IgD-negative memory B cell (primary cell): ENCODE data around the gene MYH8. TPM values are rescaled to one million over a fixed set of nuclear protein-coding genes. Genes with fewer than 3 reads are reported as not detected.
A peak's percentile ranks its signal among the peaks of the same experiment; 100 is the strongest.

Experiments used
- H3K27ac Mint-ChIP-seq, 3 donors: one replicate each; pipeline ENCODE4 v1.8.0; 2020 to 2022; ENCODE audit warnings: mild to moderate bottlenecking in 3 of 3, mixed read lengths in 3 of 3, moderate library complexity in 1 of 3
- H3K27me3 Mint-ChIP-seq: one replicate; pipeline ENCODE4 v1.8.0; 2021; ENCODE audit warnings: mixed read lengths
- H3K36me3 Mint-ChIP-seq: one replicate; pipeline ENCODE4 v1.8.0; 2020; ENCODE audit warnings: mild to moderate bottlenecking, mixed read lengths
- H3K4me1 Mint-ChIP-seq, 3 donors: one replicate each; pipeline ENCODE4 v1.8.0; 2020 to 2022; ENCODE audit warnings: mixed read lengths in 3 of 3, mild to moderate bottlenecking in 1 of 3
- H3K4me3 Mint-ChIP-seq, 4 donors: one replicate each; pipeline ENCODE4 v1.8.0; 2020 to 2022; ENCODE audit warnings: mild to moderate bottlenecking in 4 of 4, mixed read lengths in 4 of 4, moderate library complexity in 3 of 4
- H3K9me3 Mint-ChIP-seq, 3 donors: one replicate each; pipeline ENCODE4 v1.8.0; 2020 to 2021; ENCODE audit warnings: mixed read lengths in 3 of 3, mild to moderate bottlenecking in 1 of 3
- polyA plus RNA-seq: library from polyadenylated mRNA; unstranded; fragments of 300-500 nt; fragmentation: Illumina TruSeq; gene quantifications from one replicate; pipeline ENCODE4 v1.2.3, GENCODE V29; 2021

MYH8 gene
- polyA plus RNA-seq, 1 donor from 2014 or later: not detected

DNA sequence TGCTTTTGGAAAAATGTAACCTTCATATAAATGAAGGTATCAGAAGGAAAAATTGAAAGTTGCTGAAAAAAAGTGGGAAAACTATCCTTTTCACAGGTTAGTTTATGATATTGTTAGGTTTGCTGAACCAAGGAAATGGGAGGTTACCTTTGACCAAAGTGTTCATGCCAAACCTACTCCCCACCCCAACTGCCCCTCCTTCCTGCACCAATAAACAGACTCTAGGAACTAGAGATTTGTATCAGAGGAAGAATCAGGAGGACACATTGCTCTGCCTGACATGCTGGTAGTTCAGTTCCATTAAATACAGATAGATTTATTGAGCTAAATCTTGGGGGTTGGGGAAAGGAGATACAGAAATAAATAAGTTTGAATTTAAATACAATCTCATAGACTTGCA is 18.2 kb downstream of the MYH8 start:
- peaks cover 3% of the 10 kb centered on the region for H3K36me3 Mint-ChIP-seq
- no peak overlapping the region for H3K4me3 Mint-ChIP-seq
- H3K27me3 Mint-ChIP-seq: peaks cover 3% of the 10 kb centered on the region
- no peak overlapping the region for H3K27ac Mint-ChIP-seq
- no peaks in the 10 kb centered on the region for H3K4me1 Mint-ChIP-seq
- no peaks in the 10 kb centered on the region for H3K9me3 Mint-ChIP-seq

GRCh38 chr17:10398352-10398751 is 23.4 kb downstream of the MYH8 start:
- Mint-ChIP-seq H3K27ac (no peak overlapping the region), H3K4me3 (peak overlapping the region in 1 of 4 donors; percentile 26), H3K36me3 (peaks cover 1% of the 10 kb centered on the region), H3K27me3 (peaks cover 1% of the 10 kb centered on the region), H3K9me3 (no peaks in the 10 kb centered on the region), H3K4me1 (no peaks in the 10 kb centered on the region)

- H3K4me3 Mint-ChIP-seq: no peak overlapping the region
- H3K27ac Mint-ChIP-seq: no peak overlapping the region
Measured at GRCh38 chr17:10396524-10397163, 25.1 kb downstream of the MYH8 start.

GRCh38 chr17:10394201-10394887 is 27.4 kb downstream of the MYH8 start:
- Mint-ChIP-seq H3K9me3 (no peaks in the 10 kb centered on the region), H3K4me3 (no peak overlapping the region), H3K27me3 (peaks cover 7% of the 10 kb centered on the region), H3K27ac (no peak overlapping the region), H3K36me3 (no peaks in the 10 kb centered on the region), H3K4me1 (no peaks in the 10 kb centered on the region)

More at GRCh38 chr17:10396524-10397163, 25.1 kb downstream of the MYH8 start:
- Mint-ChIP-seq H3K4me1 (no peaks in the 10 kb centered on the region), H3K27me3 (peaks cover 6% of the 10 kb centered on the region), H3K36me3 (no peaks in the 10 kb centered on the region), H3K9me3 (no peaks in the 10 kb centered on the region)

DNA sequence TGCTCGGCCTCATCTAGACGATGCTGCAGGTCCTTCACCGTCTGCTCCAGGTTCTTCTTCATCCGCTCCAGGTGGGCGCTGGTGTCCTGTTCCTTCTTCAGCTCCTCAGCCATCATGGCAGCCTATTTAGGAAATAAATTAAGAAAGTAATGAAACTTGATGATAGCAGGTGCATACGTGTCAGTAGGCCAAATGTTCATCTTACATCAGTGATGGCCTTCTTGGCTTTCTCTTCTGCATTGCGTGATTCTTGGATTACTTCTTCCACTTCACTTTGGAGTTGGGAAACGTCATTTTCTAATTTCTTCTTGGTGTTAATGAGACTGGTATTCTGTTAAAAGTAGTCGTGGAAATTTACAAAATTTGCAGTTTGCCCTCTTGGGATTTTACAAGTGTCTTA is 28.9 kb downstream of the MYH8 start:
- no peak overlapping the region for H3K27ac Mint-ChIP-seq
- H3K36me3 Mint-ChIP-seq: no peaks in the 10 kb centered on the region
- H3K4me3 Mint-ChIP-seq: no peak overlapping the region
- peaks cover 6% of the 10 kb centered on the region for H3K27me3 Mint-ChIP-seq
- H3K9me3 Mint-ChIP-seq: peaks cover 0 to 4% (median 2%) of the 10 kb centered on the region in 3 donors
- H3K4me1 Mint-ChIP-seq: peaks cover 0 to 3% (median 0%) of the 10 kb centered on the region in 3 donors

DNA sequence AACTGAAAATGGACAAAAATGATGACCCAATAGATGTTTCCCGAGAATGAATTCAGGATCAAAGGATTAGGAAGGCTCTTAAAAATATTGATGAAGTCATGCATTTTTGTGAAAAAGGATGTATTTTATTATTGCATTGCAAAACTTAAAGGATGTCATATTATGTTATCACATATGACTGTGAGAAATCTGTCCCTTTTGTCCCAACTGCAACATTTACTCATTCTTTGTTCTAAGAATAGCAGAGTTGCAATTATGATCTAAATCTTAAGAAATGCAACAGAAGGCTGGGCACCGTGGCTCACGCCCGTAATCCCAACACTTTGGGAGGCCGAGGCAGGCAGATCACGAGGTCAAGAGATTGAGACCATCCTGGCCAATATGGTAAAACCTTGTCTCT is 35.9 kb downstream of the MYH8 start:
- Mint-ChIP-seq H3K36me3 (no peaks in the 10 kb centered on the region), H3K4me3 (no peak overlapping the region), H3K9me3 (peaks cover 2 to 4% (median 4%) of the 10 kb centered on the region in 3 donors)

GRCh38 chr17:10384175-10384574 is 37.6 kb downstream of the MYH8 start:
- no peaks in the 10 kb centered on the region for H3K36me3 Mint-ChIP-seq
- peaks cover 0 to 2% (median 0%) of the 10 kb centered on the region in 3 donors for H3K4me1 Mint-ChIP-seq
- no peak overlapping the region for H3K4me3 Mint-ChIP-seq
- no peaks in the 10 kb centered on the region for H3K27me3 Mint-ChIP-seq
- no peak overlapping the region for H3K27ac Mint-ChIP-seq
- H3K9me3 Mint-ChIP-seq: peaks cover under 1 to 4% (median 3%) of the 10 kb centered on the region in 3 donors

More for the DNA sequence above, 35.9 kb downstream of the MYH8 start:
- Mint-ChIP-seq H3K27me3 (peaks cover 1% of the 10 kb centered on the region), H3K27ac (peak overlapping the region in 1 of 3 donors; percentile 46), H3K4me1 (peaks cover 0 to 3% (median 0%) of the 10 kb centered on the region in 3 donors)

GRCh38 chr17:10380631-10381408 is 40.9 kb downstream of the MYH8 start:
- Mint-ChIP-seq H3K4me1 (no peaks in the 10 kb centered on the region), H3K36me3 (no peaks in the 10 kb centered on the region), H3K9me3 (no peaks in the 10 kb centered on the region), H3K4me3 (no peak overlapping the region), H3K27ac (no peak overlapping the region), H3K27me3 (peaks cover under 1% of the 10 kb centered on the region)

GRCh38 chr17:10372906-10373305 is 48.8 kb downstream of the MYH8 start, which contains the start of gene MYH13:
TSS of gene MYH13 (minus strand) at chr17:10373006. CDS start at chr17:10364530, 8,476 bp downstream.
- Mint-ChIP-seq H3K27ac (no peak within 1 kb of the TSS), H3K9me3 (no peaks in the 10 kb centered on the region), H3K4me1 (no peaks in the 10 kb centered on the region)

DNA sequence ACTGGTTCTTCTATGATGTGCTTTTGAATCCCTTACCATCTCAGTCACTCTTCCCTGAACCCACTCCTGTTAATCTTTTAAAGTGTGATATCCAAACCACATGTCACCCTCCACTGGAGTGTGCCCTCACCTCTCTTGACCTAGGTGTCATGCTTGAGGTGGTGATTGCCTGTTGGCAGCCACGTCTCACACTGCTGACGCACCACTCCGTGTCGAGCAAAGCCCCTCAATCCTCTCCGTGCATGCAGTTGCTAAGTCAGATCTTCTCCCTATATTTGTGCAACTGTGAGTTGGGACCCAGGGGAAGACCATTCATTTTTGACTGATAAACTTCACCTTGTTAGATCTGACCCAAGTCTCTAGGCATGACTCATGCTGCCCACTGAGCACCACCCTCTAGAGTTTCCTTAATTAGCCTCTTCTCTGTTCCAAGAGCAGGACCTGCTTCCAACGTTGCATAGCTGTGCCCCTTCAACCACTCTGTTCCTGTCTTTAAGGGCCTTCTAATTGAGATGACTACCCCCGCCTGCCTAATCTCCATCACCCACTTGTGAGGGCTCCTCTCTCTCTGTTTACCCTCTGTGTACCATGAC is 51.6 kb downstream of the MYH8 start:
- H3K27me3 Mint-ChIP-seq: peaks cover 2% of the 10 kb centered on the region
- no peak overlapping the region for H3K27ac Mint-ChIP-seq
- no peaks in the 10 kb centered on the region for H3K9me3 Mint-ChIP-seq
- H3K4me3 Mint-ChIP-seq: no peak overlapping the region
- H3K36me3 Mint-ChIP-seq: no peaks in the 10 kb centered on the region
- H3K4me1 Mint-ChIP-seq: no peaks in the 10 kb centered on the region

More at GRCh38 chr17:10372906-10373305, 48.8 kb downstream of the MYH8 start, which contains the start of gene MYH13:
- Mint-ChIP-seq H3K4me3 (no peak within 1 kb of the TSS), H3K36me3 (no peaks in the 10 kb centered on the region), H3K27me3 (peaks cover 4% of the 10 kb centered on the region)

DNA sequence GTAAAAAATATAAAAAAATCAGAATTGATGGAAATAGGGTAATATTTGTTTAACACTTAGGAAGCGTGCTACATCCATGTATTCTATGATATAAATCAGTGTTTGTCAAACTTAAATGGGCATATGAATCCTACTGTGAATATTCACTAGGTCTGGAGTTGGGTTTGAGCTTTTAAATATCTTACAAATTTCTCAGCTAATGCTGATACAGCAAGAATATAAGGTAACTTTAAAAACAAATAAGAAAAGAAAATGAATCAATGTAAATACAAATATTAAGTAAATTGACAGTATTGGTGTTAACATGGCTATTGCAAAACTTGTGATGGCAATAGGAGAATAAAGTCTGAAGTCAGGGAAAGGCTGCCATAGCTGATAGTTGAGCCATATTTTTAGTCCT is 52.5 kb downstream of the MYH8 start:
- H3K4me3 Mint-ChIP-seq: no peak overlapping the region
- H3K4me1 Mint-ChIP-seq: no peaks in the 10 kb centered on the region
- H3K36me3 Mint-ChIP-seq: no peaks in the 10 kb centered on the region
- no peaks in the 10 kb centered on the region for H3K9me3 Mint-ChIP-seq
- peaks cover 2% of the 10 kb centered on the region for H3K27me3 Mint-ChIP-seq
- no peak overlapping the region for H3K27ac Mint-ChIP-seq

DNA sequence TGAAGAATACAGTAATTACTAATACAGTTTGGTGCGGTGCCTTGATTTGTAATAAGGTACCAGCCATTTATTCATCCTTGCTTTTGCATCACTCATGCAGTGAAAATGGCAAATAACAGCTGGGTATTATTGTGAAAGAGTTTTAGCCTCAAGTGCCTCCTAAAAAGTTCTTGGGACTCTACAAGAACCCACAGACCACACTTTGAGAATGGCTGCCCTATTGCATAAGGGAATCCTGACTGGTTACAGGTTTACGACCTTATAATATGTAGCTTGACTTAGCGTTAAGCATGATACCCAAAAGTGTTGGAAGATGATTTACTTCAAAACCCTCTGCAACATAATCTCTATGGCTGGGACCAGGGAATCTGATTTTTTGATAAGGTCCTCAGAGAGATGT is 53.2 kb downstream of the MYH8 start:
- H3K9me3 Mint-ChIP-seq: no peaks in the 10 kb centered on the region

DNA sequence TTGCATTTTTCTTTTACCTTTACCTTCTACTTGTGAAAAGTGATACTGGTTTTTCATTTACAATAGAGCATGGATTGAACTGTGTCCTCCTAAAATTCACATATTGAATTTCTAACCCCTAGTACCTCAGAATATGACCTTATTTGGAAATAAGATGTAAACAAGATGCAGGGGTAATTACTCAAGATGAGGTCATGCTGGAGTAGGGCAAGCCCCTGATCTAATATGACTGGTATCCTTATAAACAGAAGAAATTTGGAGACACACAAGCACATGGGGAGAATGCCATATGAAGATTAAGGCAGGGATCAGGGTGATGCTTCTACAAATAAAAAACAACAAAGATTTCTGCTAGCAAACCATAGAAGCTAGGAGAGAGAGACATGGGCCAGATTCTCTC is 61.2 kb downstream of the MYH8 start:
- H3K4me3 Mint-ChIP-seq: no peak overlapping the region
- H3K27me3 Mint-ChIP-seq: peaks cover 3% of the 10 kb centered on the region
- H3K9me3 Mint-ChIP-seq: no peaks in the 10 kb centered on the region
- H3K36me3 Mint-ChIP-seq: no peaks in the 10 kb centered on the region
- no peak overlapping the region for H3K27ac Mint-ChIP-seq
- no peaks in the 10 kb centered on the region for H3K4me1 Mint-ChIP-seq

More for the DNA sequence above, 53.2 kb downstream of the MYH8 start:
- Mint-ChIP-seq H3K36me3 (no peaks in the 10 kb centered on the region), H3K27me3 (peaks cover 2% of the 10 kb centered on the region), H3K27ac (no peak overlapping the region), H3K4me1 (no peaks in the 10 kb centered on the region), H3K4me3 (no peak overlapping the region)

GRCh38 chr17:10357768-10358167 is 64.0 kb downstream of the MYH8 start:
- Mint-ChIP-seq H3K27me3 (peaks cover 3% of the 10 kb centered on the region), H3K4me3 (no peak overlapping the region), H3K9me3 (no peaks in the 10 kb centered on the region), H3K4me1 (no peaks in the 10 kb centered on the region), H3K36me3 (no peaks in the 10 kb centered on the region), H3K27ac (no peak overlapping the region)

DNA sequence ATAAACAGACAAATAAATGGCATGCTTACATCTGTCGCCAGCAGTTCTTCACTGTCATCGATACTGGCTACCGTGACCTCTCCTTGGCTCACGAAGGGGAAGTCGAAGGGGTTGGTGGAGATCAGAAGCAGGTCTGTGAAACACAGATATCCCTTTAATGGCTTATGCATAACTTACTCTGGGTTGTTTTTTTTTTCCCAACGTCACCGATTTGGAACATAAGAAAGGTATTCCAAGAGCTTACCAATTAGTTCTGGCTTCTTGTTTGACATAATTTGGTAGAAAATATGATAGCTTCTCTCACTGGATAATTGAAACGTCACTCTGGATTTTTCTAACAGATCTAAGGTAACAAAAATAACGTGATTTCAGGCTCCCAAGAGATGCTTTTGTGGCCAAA is 67.1 kb downstream of the MYH8 start:
- Mint-ChIP-seq H3K4me1 (no peaks in the 10 kb centered on the region), H3K27me3 (peaks cover 3% of the 10 kb centered on the region), H3K4me3 (no peak overlapping the region), H3K27ac (peak overlapping the region in 1 of 3 donors; percentile 39), H3K9me3 (no peaks in the 10 kb centered on the region), H3K36me3 (no peaks in the 10 kb centered on the region)
